CD4-positive, alpha-beta T cell treated with Interferon alpha-2 for 1 hour (primary cell): Measurements from ENCODE around the gene FXR2.
"Not testable (repeated sequence)": the region's sequence is repeated elsewhere in the genome, so short reads cannot be mapped to it uniquely, and the experiment has no call there.

Experiments
- DNase-seq, 2 donors: peaks; one replicate each; pipeline ENCODE4 v3.0.0-alpha.2; 2020 to 2022

Gene FXR2

DNA sequence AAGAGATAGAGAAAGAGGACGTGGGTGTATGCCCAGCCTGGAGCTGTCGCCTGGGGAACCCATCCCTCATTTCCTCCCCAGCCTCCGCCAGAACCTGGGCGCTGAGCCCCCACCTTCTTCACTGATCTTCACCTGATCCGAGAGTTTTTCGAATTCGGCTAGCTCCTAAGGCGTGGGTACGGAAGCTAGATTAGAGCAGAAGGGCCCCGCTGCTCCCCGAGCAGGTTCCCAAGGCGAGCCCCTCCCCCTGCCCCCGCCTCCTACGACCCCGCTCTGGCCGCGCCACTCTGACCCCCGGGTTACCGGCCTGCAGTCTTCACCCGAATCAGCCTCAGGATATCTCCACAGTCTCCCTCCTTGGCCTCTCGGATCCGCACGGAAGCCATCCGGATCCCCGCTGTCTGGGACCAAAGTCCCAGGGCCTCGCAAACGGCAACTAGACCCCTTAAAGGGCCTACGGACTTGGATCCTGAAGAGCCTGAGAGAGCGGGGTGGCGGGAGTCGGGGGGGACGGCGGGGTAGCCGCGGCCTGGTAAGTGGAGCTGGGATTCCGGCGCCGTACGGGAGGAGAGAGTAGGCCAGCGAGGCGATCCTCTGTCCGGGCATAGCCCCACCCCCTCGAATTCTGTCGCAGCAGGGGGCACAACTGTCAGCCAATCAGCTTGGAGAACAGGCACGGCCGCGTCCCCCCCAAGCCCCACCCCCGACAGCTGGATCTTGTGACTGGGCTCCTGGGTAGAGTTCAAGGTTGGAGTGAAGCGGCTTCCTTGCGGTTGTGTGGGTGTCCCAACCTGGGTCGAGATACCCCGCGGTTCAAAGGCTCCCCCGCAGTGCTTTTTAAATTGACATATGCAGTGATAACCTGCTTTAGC lies 12.8 kb upstream of the FXR2 start, which contains the start of gene SAT2:
Gene SAT2, minus strand, starts transcription at position 572 of the 872 bp plus-strand sequence. Its CDS starts 186 bp downstream, at position 386.
- DNase-seq: peak; percentile 90 to 91

DNA sequence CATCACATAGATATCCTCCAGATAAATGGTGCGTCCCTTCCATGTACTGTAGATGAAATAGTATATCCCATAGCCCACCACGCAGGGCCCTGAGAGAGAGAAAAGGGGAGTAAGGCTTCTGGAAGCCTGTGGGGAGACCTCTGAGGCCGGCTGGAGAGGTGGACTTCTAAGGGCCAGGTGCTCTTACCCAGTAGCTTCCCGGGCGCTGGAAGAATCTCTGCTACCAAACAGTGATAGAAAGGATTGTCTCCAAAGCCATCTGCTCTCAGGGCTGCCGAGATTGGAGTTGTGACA lies 12.2 kb upstream of the FXR2 start:
- no peak for DNase-seq

- peak in 1 of 2 donors; percentile 50 for DNase-seq
Observed at GRCh38 chr17:7626307-7626706, 11.6 kb upstream of the FXR2 start.

- DNase-seq: not testable (repeated sequence)
Observed at GRCh38 chr17:7625749-7626148, 11.1 kb upstream of the FXR2 start.

- DNase-seq: no peak
Observed at GRCh38 chr17:7623661-7624060, 9.0 kb upstream of the FXR2 start.

GRCh38 chr17:7620835-7621234 lies 6.1 kb upstream of the FXR2 start:
- no peak for DNase-seq

DNA sequence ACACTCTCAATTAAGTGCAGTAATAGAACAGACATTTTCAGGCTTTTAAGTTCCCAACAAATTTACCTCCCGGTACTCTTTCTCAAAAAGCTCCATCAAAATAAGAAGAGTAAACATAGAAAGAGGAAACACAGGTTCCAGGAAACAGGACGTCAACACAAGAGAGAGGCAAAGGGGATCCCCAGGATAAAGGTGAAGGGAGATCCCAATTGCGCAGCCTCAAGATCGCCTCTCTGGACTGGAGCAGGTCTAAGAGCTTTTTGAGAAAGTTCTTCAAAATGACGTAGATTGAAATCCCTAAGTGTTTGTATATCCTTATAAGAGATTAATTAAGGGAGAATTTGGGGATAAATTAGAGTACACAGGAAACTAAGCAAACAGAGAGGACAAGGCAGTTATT lies 3.9 kb upstream of the FXR2 start:
- DNase-seq: no peak

DNA sequence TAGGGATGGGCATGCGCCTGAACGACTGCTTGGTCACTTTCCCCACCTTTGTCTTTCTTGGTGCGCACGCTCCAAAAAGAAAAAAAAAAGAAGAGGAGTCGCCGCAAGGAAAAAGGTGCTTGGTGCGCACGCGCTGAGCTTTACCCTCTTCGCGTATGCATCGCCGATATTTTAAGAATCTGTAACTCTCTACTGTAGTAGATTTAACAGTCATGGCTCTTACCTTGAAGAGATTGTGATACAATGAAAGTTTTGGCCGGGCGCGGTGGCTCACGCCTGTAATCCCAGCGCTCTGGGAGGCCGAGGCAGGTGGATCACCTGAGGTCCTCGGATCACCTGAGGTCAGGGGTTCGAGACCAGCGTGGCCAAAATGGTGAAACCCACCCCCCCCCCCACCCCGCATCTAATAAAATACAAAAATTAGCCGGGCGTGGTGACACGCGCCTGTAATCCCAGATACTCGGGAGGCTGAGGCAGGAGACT lies 609 bp upstream of the FXR2 start:
- no peak for DNase-seq

- DNase-seq: no peak
Observed at GRCh38 chr17:7613769-7614424, 800 bp downstream of the FXR2 start.

GRCh38 chr17:7612294-7612640 lies 2.4 kb downstream of the FXR2 start:
- DNase-seq: no peak

DNA sequence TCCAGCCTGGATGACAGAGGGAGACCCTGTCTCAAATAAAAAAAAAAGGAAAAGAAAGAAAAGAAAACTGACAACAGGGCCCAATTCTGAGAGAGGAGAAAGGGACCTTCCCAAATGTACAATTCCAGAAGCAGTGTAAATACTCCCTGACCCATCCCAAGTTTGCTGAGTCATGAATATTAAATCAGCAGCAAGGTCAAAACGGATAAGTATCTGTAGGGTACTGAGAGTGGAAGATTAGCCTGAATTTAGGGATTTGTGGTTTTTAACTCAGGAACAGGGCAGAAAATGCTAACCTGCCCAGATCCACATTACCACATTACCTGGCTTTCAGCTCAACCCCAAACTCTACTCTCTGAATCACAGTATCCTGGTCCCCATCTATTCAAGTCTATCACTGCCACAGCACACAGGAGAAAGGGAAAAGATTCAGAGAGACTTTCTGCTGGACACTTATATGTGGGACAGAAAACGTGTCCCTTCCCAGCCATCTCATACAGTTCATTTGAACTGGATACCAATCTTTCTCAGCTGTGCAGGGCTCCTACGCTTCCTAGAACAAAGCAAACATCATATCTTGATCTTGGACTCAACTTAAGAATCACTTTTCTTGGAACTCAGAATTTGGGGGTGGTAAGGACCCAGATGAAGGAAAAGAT lies 2.9 kb downstream of the FXR2 start:
- DNase-seq: no peak

DNA sequence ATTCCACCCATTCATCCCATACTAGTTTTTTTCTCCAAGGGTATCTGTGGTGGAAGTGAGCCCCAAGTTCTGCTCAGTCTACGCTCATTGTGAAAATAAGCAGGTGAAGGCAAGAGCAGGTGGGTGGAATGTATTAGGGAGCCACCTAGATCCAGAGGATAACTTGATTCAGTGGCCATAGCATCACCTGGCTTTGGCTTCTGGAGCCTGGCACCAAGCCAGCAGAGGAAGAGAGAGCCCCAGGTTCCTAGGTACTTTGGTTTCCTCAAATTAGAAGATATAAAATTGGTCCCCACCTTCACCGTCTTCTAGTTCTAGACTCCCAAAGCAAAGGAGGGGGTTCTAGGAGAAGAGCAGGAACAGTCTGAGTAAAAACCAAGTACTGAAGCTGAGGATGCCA lies 4.1 kb downstream of the FXR2 start:
- DNase-seq: no peak

DNA sequence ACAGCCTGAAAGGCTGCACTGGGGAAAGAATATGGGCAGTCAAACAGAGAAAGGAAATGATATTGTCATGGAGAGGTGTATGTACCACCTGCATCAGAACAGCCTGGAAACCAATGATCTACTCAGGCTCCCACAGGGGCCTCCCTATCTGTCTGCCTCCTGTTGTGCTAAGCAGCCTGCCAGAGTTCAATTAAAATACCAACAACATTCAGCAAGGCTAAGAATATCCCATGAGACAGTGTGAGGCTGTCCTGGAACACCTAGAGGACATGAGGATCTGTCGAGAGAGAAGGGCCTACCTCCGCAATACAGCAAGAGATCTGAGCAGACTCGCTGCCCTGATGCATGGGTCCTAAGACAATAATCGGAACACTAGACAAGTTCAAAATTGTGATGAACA lies 8.4 kb downstream of the FXR2 start:
- no peak for DNase-seq

- DNase-seq: not testable (repeated sequence)
Observed at GRCh38 chr17:7597561-7597960, 17.1 kb downstream of the FXR2 start.

- no peak for DNase-seq
Observed at GRCh38 chr17:7593296-7593695, 21.4 kb downstream of the FXR2 start.

GRCh38 chr17:7592422-7593021 lies 22.2 kb downstream of the FXR2 start:
- no peak for DNase-seq

GRCh38 chr17:7591596-7591995 lies 23.1 kb downstream of the FXR2 start:
- DNase-seq: no peak

- no peak for DNase-seq
Observed at GRCh38 chr17:7590743-7591142, 24.0 kb downstream of the FXR2 start.

GRCh38 chr17:7589891-7590691 lies 24.6 kb downstream of the FXR2 start, which contains the start of gene SOX15:
SOX15 (minus strand) TSS chr17:7590094; CDS start chr17:7589676, 418 bp downstream.
- DNase-seq: peak in 1 of 2 donors; percentile 13

DNA sequence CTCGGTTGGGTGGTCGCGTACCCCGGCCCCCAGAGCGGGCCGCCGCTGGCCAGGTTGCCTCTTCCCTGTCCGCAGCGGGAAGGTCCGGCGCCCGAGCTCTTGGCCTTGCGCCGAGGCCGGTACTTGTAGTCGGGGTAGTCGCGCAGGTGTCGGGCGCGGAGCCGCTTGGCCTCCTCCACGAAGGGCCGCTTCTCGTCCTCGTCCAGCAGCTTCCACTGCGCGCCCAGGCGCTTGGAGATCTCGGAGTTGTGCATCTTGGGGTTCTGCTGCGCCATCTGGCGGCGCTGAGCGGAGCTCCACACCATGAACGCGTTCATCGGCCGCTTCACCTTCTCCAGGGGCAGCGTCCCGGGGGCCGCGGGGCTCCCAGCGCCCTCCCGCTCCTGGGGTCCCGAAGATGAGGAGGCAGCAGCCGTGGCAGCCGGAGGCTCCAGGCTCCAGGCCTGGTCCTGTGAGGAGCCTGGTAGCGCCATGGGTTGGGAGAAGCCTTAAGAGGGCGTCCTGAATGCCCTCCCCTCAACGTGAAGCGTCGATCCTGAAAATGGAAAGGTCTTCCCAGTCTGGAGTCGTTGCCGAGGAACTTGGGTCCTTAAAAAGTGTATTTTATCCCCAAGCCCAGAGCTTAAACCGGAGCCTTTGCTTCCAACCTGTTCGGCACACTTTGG lies 25.4 kb downstream of the FXR2 start:
- peak; percentile 74 to 75 for DNase-seq

DNA sequence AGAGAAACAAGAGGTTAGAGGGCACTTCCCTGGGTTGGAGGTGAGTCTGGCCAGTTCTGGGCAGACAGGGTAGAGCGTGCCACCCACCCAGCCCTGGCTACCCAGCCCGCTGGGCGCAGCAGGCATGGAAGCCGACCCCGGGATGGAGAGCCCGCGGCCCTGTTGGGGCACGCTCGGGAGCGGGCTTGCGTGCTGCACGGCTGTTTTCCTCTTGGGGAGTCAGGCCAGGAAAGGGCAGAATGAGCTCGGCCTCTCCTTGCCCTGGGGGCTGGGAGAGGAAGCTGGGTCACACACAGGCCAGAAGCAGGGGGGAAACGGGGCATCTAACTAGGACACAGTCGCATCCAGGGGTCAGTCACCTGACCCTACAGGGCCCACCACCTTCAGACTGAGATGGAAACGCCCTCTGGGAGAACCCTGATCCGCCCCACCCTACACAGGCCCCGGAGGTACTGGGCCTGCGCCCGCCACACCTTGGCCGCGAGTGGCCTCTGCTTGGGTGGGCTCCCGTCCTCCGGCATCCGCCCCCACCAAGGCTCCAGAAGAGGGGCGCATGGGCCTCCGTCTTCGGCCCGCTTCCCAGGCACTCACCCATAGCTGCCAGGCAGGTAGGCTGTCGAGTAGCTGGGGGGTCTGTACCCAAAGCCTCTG lies 26.0 kb downstream of the FXR2 start:
- DNase-seq: no peak
